Measurements from ENCODE around the gene SLC29A2.
"Not testable (repeated sequence)": the region's sequence is repeated elsewhere in the genome, so short reads cannot be mapped to it uniquely, and the experiment has no call there.

The SLC29A2 gene

DNA sequence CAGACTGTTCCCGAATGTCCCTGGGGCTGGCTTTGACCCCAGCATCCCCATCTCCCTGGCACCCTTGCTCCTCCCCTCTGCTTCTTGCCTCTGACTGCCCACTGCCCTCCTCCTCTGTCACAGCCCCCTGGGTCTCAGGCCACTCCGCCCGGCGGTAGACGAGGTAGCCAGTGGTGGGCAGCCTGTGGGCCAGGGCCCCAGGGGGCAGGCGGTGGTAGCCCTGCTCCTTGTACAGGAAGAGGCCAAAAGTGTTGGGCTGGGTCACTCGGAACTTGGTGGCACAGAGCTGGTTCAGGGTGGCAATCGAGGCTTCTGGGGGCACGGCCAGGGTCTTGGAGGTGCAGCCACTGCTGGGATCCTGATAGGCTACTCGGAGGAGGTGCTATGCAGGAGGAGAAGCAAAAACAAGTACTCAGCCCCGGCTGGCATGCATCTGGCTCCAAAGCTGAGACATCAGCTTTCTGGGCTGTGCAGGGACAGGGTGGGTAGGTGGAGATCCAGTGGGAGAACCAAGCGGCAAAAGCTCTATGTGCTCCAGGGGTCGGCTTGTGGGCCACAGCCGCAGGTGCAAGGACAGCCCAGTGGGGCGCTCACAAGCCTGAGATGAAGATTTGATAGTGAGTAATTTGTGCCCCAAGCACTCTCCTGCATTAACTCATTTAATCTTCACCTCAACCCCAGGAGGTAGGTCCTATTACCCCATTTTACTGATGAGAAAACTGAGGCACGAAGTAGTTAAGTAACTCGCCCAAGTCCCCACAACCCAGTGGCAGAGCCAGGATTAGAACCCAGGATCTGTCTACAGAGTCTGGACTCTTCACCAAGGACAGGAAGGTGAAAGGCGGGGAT lies 39.0 kb downstream of the SLC29A2 start:
- no peak for DNase-seq

DNA sequence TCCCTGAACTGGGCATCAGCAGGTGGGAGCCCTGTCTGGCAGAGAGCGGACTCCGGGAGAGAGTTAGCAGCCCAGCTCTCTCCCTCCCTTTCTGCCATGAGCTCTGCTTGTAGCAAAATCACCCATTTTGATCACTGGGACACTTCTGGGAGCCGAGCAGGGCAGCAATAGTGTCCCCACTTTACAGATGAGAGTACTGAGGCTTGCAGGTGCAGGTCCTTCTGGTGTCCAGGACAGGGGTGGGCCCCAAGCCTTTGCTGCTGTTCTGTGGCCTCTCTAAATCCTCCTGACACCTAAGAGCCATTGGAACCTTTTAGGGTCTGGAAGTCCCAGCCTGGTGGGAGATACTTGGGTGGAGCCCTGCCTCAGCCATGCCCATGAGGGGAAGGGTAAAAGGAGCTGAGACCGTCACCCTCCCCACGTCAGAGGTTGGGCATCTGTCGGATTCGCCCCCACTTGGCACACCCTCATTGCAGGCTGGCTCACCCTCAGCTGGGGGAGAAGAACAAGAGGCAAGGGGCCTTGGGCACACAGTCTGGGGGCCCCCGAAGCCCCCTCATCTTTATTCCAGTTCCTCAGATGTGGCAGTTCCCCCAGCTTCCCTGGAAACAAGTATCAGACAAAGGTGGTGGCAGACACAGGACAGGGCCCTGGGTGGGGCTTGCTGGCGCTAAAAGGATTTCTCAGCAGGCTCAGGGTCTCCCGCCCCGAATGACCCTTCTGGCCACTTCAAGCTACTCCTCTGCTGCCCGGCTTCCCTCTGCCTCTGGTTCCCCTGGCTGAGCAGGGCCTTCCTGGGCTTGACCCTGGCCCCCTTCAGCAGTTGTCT lies 39.8 kb downstream of the SLC29A2 start:
- no peak for DNase-seq

DNA sequence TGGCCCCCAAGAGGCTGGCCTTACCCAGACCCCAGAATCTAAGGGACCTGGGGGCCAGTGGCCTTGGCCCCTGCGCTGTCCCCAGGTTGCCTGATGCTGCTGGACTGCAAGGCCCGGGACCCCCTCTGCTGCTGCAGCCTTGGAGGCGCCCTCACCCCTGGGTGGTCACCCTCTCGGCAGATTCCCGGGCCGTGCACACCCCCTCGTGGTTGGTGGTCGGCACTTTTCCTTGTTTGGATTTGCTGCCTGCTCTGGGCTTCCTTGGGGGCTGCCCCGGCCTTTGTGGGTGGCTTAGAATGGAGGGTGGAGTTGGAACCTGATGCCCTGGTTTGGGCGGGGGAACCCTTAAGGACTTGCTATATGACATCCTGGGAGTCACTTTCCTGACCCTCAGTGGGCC lies 40.6 kb downstream of the SLC29A2 start:
- no peak for DNase-seq

DNA sequence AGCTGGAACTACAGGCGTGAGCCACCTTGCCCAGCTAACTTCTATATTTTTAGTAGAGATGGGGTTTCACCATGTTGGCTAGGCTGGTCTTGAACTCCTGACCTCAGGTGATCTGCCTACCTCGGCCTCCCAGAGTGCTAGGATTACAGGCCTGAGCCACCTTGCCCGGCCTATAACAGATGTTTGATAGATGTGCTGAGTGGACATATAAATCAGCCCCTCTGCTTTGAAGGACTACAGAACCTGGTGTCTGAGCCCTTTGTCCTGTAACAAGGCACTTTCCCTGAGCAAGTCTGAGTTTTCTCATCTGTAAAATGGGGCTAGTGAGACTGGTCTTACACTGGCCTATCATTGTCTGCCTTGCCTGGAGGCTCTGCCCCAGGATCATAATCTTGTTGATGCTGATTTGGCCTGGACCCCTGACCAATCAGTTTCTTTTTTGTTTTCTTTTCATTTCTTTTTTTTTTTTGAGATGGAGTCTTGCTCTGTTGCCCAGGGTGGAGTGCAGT lies 42.3 kb downstream of the SLC29A2 start:
- DNase-seq: no peak

DNA sequence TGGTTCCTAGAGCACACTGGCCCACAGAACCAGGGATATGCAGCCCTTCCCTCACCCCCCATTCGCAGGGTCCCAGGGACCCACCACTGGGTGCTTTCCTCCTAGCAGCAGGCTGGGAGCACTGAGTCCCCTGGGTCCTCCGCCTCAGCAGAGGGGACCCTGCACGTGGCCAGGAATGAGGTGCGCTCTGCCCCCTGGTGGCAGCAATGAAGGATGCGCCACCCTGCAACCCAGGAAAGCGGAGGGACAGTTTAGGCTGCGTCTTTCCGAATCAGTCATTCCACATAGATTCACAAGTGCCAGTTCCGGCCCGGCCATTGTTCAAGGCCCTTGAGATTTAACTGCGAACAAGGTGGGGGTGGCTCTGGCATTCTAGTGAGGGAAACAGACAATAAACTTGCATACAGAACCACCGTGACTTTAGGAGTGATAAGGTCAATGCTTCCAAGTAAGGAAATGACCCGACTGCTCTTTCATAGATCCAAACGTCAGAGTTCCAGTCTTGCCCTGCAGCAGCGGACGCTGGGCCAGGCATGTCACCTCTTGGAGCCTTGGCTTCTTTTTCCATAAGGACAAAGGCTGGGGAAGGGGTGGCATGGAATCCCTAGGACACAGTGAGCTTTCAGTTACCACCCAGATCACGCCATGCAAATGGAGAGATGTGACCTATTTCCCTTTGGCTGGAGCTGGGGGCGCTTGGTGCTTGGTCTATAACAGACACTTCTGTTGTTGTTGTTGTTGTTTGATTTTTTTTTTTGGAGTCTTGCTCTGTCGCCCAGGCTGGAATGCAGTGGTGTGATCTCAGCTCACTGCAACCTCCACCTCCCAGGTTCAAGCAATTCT lies 43.0 kb downstream of the SLC29A2 start:
- peak; percentile 85 for DNase-seq

DNA sequence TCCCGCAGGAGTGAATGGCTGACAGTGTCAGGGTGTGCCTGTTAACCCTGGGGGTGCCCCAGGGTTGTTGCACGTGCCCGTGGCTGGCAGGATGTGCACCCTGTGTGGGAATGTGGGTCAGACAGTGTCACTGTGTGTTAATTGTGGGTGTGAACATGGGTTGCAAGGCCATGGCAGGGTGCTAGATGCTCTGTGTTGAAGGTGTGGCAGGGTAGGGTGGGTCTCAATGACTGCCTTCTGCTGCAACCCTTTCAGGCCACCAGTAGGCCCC lies 43.6 kb downstream of the SLC29A2 start:
- no peak for DNase-seq

DNA sequence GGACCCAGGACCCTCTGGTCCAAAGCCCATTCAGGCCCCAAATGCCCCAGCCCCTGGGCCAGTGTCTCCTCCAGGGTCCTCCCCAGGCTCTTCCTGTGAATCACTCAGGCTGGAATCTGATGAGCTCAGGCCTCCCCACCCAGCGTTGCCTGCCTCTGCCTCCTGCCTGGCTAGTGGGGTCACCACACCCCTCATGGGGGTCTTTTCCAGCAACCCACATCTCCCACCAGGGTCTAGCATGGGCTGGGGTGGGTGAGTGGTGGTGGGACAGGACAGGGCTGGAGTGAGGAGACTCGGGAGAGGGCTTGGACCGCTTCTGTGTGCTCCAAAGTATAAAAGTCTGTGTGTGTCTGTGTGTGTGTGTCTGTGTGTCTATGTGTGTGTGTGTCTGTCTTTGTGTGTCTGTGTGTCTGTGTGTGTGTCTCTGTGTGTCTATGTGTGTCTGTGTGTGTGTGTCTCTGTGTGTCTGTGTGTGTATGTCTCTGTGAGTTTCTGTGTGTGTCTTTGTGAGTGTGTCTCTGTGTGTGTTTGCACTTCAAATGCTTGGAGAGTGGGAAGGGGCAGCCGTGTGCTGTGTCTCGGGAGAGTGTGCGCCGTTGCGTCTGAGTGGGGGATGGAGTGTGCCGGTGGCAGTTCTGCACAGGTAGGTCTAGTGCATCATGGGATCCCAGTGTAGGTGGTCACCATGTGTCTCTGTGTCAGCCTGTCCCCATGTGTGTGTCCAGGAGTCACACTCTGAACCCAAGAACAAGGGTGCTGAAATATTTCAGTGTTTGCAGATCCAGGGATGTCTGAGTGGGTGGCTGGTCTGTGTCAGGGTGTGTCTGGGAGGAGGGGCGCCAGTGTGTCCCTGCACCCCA lies 44.2 kb downstream of the SLC29A2 start:
- DNase-seq: no peak

DNA sequence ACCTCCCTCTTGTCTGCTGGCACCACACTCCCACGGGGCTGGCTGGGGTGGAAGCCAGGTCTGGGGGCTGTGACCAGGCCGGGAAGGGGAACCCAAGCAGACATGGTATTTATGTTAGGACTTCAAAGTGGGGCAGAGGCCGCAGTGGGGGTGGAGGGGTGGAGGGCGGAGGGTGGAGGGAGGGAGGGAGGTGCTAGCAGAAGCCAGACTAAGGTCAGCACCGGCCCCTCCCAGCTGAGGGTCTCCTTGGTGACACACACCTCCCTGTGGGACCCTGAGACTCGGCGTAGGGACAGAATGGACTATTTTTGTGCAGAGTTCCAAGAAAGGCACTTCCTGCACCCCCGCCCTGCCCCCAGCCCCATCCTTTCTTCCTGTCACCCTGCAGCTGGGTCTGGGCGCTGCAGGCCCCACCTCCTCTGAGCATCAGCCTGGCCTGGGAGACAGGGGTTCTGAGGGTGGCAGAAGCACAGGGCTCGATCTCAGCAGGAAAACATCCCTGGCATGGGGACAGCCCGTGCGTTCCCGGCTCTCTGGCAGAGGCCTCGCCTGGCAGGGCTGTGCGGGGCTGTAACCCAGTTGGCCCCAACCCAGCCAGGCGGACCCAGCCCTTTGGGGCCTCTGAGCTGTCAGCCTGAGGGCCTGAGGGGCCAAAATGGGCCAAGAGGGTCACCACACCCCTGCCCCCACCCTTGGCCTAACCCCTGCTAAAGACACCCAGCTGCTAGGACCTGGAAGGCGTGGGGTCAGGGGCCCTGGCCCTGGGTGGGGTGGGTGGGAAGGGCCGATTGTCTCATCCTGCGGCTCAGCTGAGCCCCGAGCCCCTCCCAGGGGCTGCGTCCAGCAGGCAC lies 45.1 kb downstream of the SLC29A2 start:
- DNase-seq: peak; percentile 38

DNA sequence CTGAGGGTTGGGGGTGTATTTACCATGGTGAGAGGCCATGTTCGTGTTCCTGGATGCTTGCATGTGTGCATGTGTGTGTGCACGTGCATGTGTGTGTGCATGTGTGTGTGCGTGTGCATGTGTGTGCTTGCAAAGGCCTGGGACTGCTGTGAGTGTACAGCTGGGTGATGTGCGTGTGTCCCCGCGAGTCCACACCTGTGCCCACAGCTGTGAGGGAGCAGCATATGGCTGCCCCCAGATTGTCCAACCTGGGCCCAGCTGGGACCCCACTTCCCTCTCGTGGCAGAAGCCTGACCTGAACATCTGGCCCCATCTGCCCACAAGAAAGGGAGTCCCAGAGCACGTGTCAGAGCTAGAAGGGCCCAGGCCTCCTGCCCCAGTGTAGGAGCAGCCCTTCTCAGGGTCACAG lies 46.3 kb downstream of the SLC29A2 start:
- DNase-seq: no peak

DNA sequence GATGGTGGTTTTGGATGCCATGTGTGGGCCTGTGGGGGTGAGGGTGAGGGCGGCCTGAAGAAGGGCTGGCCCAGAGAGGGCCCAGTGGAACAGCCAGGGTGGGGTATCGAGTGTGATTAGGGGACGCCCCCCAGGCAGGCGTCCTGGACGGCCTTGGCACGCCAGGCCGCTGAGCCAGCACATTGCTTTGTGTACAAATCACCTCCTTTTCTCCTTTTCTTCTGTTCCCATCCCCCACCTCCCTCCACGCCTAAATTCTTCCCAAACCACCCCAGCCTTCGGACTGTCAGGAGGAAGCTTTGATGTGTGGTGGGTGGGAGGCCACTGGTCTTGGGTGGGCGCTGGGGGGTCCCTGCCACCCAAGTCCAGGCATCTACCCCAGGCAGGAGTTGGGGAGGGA lies 46.9 kb downstream of the SLC29A2 start:
- DNase-seq: no peak

DNA sequence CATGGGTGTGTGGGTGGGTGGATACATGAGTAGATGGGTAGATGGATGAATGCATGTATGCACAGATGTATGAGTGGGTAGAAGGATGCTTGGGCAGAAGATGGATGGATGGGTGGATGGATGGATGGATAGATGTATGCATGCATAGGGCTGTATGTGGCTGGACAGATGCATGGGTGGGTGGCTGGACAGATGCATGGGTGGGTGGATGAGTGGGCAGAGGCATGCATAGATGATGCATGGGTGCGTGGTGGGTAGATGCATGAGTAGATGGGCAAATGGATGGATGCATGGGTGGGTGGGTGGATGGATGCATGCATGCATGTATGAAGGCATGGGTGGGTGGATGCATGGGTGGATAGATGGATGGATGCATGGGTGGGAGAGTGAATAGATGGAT lies 47.9 kb downstream of the SLC29A2 start:
- DNase-seq: no peak

DNA sequence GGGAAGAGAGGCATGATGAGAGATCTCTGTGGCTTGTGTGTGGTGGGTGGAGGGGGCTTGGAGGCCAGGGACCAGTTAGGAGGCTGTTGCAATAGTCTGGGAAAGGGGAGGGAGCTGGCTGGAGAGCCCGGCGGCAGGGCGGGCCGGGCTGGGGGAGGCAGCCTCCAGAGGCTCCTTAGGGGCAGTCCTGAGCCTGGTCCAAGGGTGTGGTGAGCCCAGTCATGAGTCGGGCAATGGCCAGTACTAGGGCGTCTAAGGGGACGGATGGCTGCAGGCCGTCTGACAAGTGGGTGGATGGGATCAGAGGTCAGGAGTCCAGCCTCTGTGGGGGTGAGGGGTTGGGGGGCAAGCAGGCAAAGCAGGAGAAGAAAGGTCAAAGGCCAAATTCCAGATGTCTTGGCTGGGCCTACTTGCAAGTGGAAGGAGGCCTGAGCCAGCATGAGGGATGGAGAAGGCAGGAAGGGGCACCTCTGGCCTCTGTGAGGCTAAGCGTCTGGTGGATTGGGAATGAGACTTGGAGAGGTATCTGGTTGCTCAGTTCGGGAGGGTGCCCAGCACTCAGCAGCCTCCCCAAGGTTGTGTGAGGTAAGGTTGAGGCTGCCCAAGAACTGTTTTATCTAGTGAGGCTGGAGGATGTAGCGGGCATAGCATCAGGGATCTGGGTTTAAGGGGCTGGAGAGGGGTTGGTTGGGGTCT lies 48.7 kb downstream of the SLC29A2 start:
- no peak for DNase-seq

DNA sequence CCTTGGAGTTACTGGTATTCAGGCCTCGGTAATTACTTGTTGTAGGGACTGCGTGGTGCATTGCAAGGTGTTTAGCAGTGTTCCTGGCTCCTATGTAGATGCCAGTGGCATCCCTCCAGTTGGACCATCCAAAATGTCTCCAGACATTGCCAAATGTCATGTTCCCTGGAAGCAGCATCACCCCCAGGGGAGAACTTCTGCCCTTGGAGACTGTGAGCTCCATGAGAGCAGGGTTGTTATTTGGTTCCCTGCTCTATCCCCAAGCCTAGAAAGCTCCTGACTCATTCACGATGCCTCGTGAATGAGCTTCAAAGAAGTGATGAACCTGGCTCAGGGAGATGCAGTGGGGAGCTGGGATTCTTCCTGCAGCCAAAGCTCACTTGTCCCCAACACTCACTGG lies 50.0 kb downstream of the SLC29A2 start:
- DNase-seq: no peak

DNA sequence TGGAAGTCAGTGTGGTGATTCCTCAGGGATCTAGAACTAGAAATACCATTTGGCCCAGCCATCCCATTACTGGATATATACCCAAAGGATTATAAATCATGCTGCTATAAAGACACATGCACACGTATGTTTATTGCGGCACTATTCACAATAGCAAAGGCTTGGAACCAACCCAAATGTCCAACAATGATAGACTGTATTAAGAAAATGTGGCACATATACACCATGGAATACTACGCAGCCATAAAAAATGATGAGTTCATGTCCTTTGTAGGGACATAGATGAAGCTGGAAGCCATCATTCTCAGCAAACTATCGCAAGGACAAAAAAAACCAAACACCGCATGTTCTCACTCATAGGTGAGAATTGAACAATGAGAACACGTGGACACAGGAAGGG lies 50.8 kb downstream of the SLC29A2 start:
- DNase-seq: not testable (repeated sequence)

DNA sequence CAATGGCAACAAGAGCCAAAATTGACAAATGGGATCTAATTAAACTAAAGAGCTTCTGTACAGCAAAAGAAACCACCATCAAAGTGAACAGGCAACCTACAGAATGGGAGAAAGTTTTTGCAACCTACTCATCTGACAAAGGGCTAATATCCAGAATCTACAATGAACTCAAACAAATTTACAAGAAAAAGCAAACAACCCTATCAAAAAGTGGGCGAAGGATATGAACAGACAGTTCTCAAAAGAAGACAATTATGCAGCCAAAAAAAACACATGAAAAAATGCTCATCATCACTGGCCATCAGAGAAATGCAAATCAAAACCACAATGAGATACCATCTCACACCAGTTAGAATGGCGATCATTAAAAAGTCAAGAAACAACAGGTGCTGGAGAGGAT lies 51.3 kb downstream of the SLC29A2 start:
- not testable (repeated sequence) for DNase-seq

DNA sequence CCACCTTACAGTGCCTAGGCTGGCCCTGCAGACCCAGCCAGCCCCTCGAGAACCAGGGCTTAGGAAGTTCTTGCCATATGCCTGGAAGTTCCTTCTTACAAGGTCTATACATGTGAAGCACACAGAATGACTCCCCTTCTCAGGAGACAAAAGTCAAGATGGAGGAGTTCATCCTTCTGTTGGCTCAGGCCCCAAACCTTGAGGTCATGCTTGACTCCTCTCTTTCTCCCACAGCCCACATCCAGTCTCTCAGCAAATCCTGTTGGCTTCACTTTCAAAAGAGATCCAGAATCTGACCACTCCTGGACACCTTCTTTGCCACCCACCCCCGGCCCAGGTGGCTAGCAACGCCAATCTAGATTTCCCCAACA lies 53.0 kb downstream of the SLC29A2 start:
- no peak for DNase-seq

DNA sequence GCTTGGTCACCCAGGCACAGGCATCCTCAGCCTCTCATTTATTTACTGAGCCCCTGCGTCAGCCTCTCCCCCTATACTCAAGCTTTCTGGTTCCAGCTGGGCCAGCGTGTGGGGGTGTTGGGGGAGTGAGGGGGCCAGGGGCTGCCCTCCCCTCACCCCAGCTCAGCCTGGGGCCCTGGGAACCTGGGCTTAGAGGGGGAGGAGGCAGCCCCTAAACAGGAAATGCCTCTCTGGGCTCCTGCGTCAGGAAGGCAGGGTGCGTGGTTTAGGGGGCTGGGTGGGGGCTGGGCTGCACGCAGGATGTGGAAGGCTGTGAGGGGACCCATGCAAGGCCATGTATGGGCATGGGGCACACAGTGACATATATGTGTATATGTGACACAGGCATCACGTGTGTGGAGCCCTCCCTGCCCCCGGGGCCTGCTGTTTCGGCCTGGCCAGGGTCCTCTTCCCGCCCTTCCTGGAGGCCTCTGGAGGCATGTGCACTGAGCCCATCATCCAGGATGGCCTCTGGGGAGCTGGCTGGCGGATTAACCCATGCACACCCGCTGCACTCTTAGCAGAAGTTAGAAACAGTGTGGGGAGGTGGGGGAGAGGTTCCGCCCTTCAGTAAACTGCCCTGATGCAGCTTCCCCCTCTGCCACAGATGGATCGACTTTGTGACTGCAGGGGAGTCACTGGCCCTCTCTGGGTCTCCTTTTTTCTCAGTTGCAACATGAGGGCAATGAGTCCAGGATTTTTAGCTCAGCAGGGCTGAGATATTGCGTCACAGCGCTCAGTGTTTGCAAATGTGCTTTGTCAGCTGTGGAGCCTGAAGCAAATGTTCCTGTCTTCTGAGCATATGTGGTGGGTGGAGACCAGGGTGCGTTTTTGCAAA lies 53.6 kb downstream of the SLC29A2 start:
- DNase-seq: peak; percentile 69

DNA sequence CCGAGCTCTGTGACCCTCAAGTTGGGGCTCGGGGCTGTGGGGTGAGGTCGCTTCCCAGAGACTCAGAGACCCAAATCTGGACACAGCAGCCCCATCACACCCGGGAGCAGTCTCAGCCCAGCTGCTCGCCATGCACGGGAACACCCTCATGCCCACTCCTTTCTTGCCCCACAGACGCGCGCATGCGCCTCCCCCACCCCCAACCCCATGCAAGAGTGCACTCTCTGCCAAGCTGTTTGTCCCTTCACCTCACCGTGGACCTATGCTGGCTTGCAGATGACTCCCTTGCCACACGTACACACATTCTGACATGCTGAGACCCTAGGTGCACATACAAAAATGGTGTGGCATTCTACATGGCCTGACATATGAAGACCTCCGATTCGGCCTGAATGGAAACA lies 54.2 kb downstream of the SLC29A2 start:
- DNase-seq: peak; percentile 58

DNA sequence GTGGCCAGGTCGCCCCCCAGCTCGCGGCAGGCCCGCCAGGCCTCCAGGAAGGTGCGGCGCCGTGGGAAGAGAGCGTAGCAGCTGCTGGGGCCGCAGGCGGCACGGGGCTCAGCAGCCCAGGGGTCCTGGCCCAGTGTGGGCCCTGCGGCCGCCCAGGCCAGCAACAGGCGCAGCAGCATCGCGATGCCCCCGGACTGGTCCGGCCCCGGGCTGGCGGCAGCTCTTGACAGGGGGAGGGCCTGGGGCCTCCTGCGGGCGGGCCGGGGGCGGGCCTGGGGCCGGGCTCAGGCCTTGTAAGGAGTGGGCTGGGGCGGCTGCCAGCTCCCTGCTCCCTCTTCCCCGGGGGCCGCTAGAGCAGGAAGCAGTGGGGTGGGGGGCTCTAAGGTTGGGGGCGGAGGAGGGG lies 54.7 kb downstream of the SLC29A2 start, which contains the start of gene CD248:
TSS of gene CD248 (minus strand) at position 196 of the 403 bp plus-strand sequence. CDS start at position 179, 17 bp downstream.
- peak; percentile 46 for DNase-seq

Data from activated T-cell treated with anti-CD3 and anti-CD28 coated beads, Interleukin-2, amount 50 U/mL, for 1 hour (primary cell).